Naive thymus-derived CD8-positive, alpha-beta T cell (primary cell): ENCODE data around the gene ITGB3BP. TPM values are rescaled to one million over a fixed set of nuclear protein-coding genes. Genes with fewer than 3 reads are reported as not detected.

ENCODE experiments used
- ATAC-seq, 2 donors: fragments of 150-1000 bp; cut with Tn5 transposase in 1 of 2; sonication (Bioruptor Pico), chemical (Tn5 transposase) in 1 of 2; 1 replicate in 1 of 2; 2 replicates in 1 of 2; pipeline ENCODE4 v1.10.0; 2021; ENCODE audit warnings: mild to moderate bottlenecking in 2 of 2, moderate library complexity in 2 of 2
- POLR2A ChIA-PET: fragments of 350-600 bp; sonication (Branson Sonifier 250); formaldehyde crosslinking; loops from one replicate; lab custom pipeline; 2021; ENCODE audit warnings: antibody characterized with exemption; lab: Charles Lee
- DNase-seq, 10 donors: peaks; one replicate each; pipeline versions ENCODE4 v3.0.0 to v3.0.0-alpha.2; 2020 to 2022
- H3K27ac Mint-ChIP-seq, 10 donors: one replicate each; pipeline ENCODE4 v1.8.0; 2020 to 2022; ENCODE audit warnings: mild to moderate bottlenecking in 10 of 10, mixed read lengths in 10 of 10, moderate library complexity in 4 of 10, inconsistent platforms in 1 of 10
- H3K27me3 Mint-ChIP-seq, 5 donors: one replicate each; pipeline ENCODE4 v1.8.0; 2021 to 2022; ENCODE audit warnings: mixed read lengths in 5 of 5
- H3K36me3 Mint-ChIP-seq, 3 donors: one replicate each; pipeline ENCODE4 v1.8.0; 2020 to 2022; ENCODE audit warnings: mixed read lengths in 3 of 3, mild to moderate bottlenecking in 2 of 3, inconsistent platforms in 1 of 3
- H3K4me1 Mint-ChIP-seq, 4 donors: one replicate each; pipeline ENCODE4 v1.8.0; 2021 to 2022; ENCODE audit warnings: mixed read lengths in 4 of 4
- H3K4me3 Mint-ChIP-seq, 10 donors: one replicate each; pipeline ENCODE4 v1.8.0; 2020 to 2022; ENCODE audit warnings: mild to moderate bottlenecking in 10 of 10, mixed read lengths in 10 of 10, moderate library complexity in 6 of 10, inconsistent platforms in 1 of 10
- H3K9me3 Mint-ChIP-seq, 9 donors: one replicate each; pipeline ENCODE4 v1.8.0; 2020 to 2022; ENCODE audit warnings: mixed read lengths in 9 of 9, mild to moderate bottlenecking in 3 of 9, inconsistent platforms in 1 of 9, moderate library complexity in 1 of 9
- polyA plus RNA-seq, 3 donors: library from polyadenylated mRNA; unstranded; fragments of 300-500 nt; fragmentation: Illumina TruSeq; gene quantifications; one replicate each; pipeline ENCODE4 v1.2.3, GENCODE V29; 2021
- total RNA-seq, 8 experiments: library from RNA in 2 of 8; stranded (reverse) in 2 of 8; gene quantifications; one replicate each; pipeline ENCODE4 v1.2.3 and lab custom pipeline; 2021 to 2026

Gene ITGB3BP
- total and polyA plus RNA-seq, 5 experiments from 2014 or later: 19.7 to 37.5 (median 30.1) TPM

DNA sequence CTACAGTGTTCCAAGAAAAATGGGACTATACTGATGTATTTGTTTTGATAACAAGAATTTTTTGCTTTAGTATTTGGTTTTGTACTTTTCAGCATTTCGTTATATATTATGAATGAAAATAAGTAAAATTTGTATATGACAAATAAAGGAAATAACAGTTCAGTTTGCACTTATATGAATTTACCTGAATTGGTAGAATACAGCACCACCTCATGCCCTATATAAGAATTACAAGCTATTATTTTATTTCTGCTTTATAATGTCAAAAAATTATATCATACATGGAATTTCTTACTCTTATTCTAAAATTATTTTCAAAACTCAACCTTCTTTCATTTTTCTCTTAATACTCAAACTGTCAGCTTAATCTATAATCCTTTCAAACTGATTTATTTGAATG lies 14.9 kb upstream of the ITGB3BP start:
- no peaks in the 10 kb centered on the region for H3K27me3 Mint-ChIP-seq
- no peaks in the 10 kb centered on the region for H3K9me3 Mint-ChIP-seq
- POLR2A ChIA-PET: no interaction called here
- no peaks in the 10 kb centered on the region for H3K4me1 Mint-ChIP-seq
- peak in 2 of 10 donors; percentile 8 to 9 for DNase-seq
- H3K27ac Mint-ChIP-seq: no peak overlapping the region
- no peak overlapping the region for H3K4me3 Mint-ChIP-seq
- peaks cover 0 to 20% (median 0%) of the 10 kb centered on the region in 3 donors for H3K36me3 Mint-ChIP-seq
- no peak for ATAC-seq

- H3K27me3 Mint-ChIP-seq: no peaks in the 10 kb centered on the region
- POLR2A ChIA-PET: no interaction called here
- no peaks in the 10 kb centered on the region for H3K9me3 Mint-ChIP-seq
- no peak overlapping the region for H3K4me3 Mint-ChIP-seq
- ATAC-seq: no peak
- no peak overlapping the region for H3K27ac Mint-ChIP-seq
- H3K36me3 Mint-ChIP-seq: peaks cover 0 to 26% (median 0%) of the 10 kb centered on the region in 3 donors
- H3K4me1 Mint-ChIP-seq: no peaks in the 10 kb centered on the region
- no peak for DNase-seq
These were observed 14.0 kb upstream of the ITGB3BP start for GRCh38 chr1:63537006-63537405.

DNA sequence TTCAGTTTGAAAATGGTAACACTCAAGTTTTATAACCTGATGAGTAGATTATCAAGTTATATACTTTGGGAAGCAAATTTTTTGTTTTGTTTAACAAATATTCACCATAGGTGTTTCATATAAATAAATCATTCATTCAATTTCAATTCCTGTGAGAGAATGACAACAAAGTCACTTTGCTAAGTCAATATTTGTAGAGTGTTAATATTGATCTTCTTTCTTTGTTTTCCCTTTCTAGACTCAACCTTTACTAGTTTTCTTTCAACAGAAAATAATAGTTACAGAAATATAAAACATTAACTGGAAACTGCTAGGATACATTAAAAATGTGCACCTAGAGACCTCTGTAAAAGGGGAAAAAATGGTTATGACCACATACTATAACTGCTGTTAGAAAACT lies 11.4 kb upstream of the ITGB3BP start:
- POLR2A ChIA-PET: no interaction called here

GRCh38 chr1:63533931-63534330 lies 10.9 kb upstream of the ITGB3BP start:
- DNase-seq: no peak
- no peak overlapping the region for H3K4me3 Mint-ChIP-seq
- no peaks in the 10 kb centered on the region for H3K4me1 Mint-ChIP-seq
- ATAC-seq: no peak
- H3K9me3 Mint-ChIP-seq: no peaks in the 10 kb centered on the region
- H3K36me3 Mint-ChIP-seq: peaks cover 0 to 44% (median 0%) of the 10 kb centered on the region in 3 donors
- POLR2A ChIA-PET: no interaction called here
- no peaks in the 10 kb centered on the region for H3K27me3 Mint-ChIP-seq
- no peak overlapping the region for H3K27ac Mint-ChIP-seq

More for the DNA sequence above, 11.4 kb upstream of the ITGB3BP start:
- Mint-ChIP-seq H3K4me1 (no peaks in the 10 kb centered on the region), H3K27me3 (no peaks in the 10 kb centered on the region), H3K27ac (no peak overlapping the region), H3K4me3 (no peak overlapping the region), H3K9me3 (no peaks in the 10 kb centered on the region), H3K36me3 (peaks cover 0 to 42% (median 0%) of the 10 kb centered on the region in 3 donors)
- DNase-seq (no peak), ATAC-seq (no peak)

DNA sequence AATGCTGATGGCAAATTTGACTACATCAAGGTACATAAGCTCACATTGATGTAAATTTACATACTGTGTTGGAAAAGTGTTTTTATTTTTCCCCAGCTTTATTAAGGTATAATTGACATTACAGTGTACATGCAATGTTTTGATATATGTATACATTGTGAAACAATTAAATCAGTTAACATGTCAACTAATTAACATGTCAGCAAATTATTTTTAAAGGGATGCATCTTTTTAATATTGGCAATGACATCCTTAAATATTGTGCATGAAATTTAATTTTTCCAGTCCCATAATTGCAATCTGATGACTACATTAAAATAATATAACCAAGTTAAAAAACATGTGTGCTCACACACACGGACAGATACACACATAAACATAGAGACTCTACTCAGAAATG lies 9.7 kb upstream of the ITGB3BP start:
- ATAC-seq (no peak), DNase-seq (no peak)
- Mint-ChIP-seq H3K4me3 (no peak overlapping the region), H3K36me3 (peaks cover 0 to 52% (median 4%) of the 10 kb centered on the region in 3 donors), H3K27ac (no peak overlapping the region), H3K4me1 (no peaks in the 10 kb centered on the region), H3K9me3 (no peaks in the 10 kb centered on the region), H3K27me3 (no peaks in the 10 kb centered on the region)
- POLR2A ChIA-PET: no interaction called here

GRCh38 chr1:63524201-63524600 lies 1.2 kb upstream of the ITGB3BP start:
- ATAC-seq (no peak), DNase-seq (no peak)
- POLR2A ChIA-PET: interaction anchor here (1.1 kb wide), 1 partner anchor 156 kb away, joined by 4 read pairs; the partner anchor contains the start of gene ALG6
- Mint-ChIP-seq H3K27ac (peak overlapping the region in 9 of 10 donors; percentile 35 to 98 (median 95)), H3K36me3 (peaks cover 0 to 28% (median 4%) of the 10 kb centered on the region in 3 donors), H3K27me3 (no peaks in the 10 kb centered on the region), H3K4me3 (peak overlapping the region; percentile 43 to 98 (median 94)), H3K9me3 (no peaks in the 10 kb centered on the region), H3K4me1 (peaks cover 15 to 33% (median 30%) of the 10 kb centered on the region in 4 donors)

- no peaks in the 10 kb centered on the region for H3K9me3 Mint-ChIP-seq
- POLR2A ChIA-PET: interaction anchor here (1.1 kb wide), 1 partner anchor 156 kb away, joined by 4 read pairs; the partner anchor contains the start of gene ALG6
- peaks cover 0 to 25% (median 4%) of the 10 kb centered on the region in 3 donors for H3K36me3 Mint-ChIP-seq
- ATAC-seq (peak; percentile 20 to 26), DNase-seq (peak in 2 of 10 donors; percentile 0 to 4)
- H3K4me1 Mint-ChIP-seq: peaks cover 15 to 33% (median 30%) of the 10 kb centered on the region in 4 donors
- H3K27me3 Mint-ChIP-seq: no peaks in the 10 kb centered on the region
- H3K27ac Mint-ChIP-seq: peak overlapping the region; percentile 94 to 99 (median 96)
- H3K4me3 Mint-ChIP-seq: peak overlapping the region; percentile 89 to 98 (median 96)
These were observed 713 bp upstream of the ITGB3BP start for GRCh38 chr1:63523738-63524137.

DNA sequence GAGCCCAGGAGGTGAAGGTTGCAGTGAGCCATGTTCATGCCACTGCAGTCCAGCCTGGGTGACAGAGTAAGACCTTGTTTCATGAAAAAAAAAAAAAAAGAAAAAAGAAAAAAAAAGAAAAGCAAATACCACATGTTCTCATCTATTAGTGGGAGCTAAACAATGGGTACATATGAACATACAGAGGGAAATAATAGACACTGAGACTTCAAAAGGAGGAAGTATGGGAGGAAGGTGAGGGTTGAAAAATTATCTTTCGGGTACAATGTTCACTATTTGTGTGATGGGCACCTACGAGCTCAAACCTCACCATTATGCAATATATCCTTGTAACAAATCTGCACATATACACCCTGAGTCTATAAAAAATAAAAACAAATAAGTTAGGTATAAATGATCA lies 6.4 kb downstream of the ITGB3BP start:
- peaks cover 0 to 8% (median 6%) of the 10 kb centered on the region in 3 donors for H3K36me3 Mint-ChIP-seq
- no peak for ATAC-seq
- POLR2A ChIA-PET: no interaction called here
- DNase-seq: no peak
- no peak overlapping the region for H3K4me3 Mint-ChIP-seq
- H3K27me3 Mint-ChIP-seq: no peaks in the 10 kb centered on the region
- no peak overlapping the region for H3K27ac Mint-ChIP-seq
- no peaks in the 10 kb centered on the region for H3K9me3 Mint-ChIP-seq
- peaks cover 7 to 16% (median 9%) of the 10 kb centered on the region in 4 donors for H3K4me1 Mint-ChIP-seq

DNA sequence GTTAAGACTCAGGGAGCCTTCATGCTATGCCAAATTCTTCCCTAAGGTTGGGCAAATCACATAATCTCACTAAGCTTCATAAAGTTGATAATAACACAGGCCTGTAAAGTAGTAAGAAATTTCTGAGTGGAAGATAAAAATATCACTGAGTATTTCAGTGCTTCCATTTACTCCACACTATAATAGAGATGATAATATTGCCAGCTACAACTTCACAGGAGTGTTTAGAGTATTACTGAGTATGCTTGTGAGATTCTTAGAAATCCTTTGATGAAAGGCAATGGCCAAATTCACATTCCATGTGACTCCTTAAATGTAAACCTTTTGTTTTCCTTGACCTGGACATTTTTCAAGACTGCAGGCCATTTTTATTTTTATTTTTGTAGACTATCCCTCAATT lies 10.4 kb downstream of the ITGB3BP start:
- POLR2A ChIA-PET: no interaction called here
- peaks cover 0 to 14% (median 11%) of the 10 kb centered on the region in 3 donors for H3K36me3 Mint-ChIP-seq
- H3K9me3 Mint-ChIP-seq: no peaks in the 10 kb centered on the region
- no peak for DNase-seq
- no peak overlapping the region for H3K27ac Mint-ChIP-seq
- H3K4me3 Mint-ChIP-seq: no peak overlapping the region
- no peaks in the 10 kb centered on the region for H3K27me3 Mint-ChIP-seq
- H3K4me1 Mint-ChIP-seq: peaks cover 0 to 10% (median 0%) of the 10 kb centered on the region in 4 donors
- no peak for ATAC-seq

DNA sequence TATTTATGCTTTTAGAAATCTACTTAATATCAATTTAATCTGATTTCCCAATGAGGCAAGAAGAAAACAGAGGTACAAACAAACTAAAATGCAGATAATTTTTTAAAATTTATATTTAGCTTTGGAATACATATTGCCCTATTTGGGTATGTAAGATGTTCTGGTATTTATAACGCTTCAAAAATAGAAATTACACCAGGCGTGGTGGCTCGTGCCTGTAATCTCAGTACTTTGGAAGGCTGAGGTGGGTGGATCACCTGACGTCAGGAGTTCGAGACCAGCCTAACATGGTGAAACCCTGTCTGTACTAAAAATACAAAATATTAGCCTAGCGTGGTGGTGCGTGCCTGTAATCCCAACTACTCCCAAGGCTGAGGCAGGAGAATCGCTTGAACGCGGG lies 13.3 kb downstream of the ITGB3BP start:
- Mint-ChIP-seq H3K27me3 (no peaks in the 10 kb centered on the region), H3K36me3 (peaks cover 4 to 28% (median 21%) of the 10 kb centered on the region in 3 donors), H3K9me3 (no peaks in the 10 kb centered on the region), H3K27ac (no peak overlapping the region), H3K4me3 (no peak overlapping the region), H3K4me1 (no peaks in the 10 kb centered on the region)
- DNase-seq (no peak), ATAC-seq (no peak)
- POLR2A ChIA-PET: no interaction called here

DNA sequence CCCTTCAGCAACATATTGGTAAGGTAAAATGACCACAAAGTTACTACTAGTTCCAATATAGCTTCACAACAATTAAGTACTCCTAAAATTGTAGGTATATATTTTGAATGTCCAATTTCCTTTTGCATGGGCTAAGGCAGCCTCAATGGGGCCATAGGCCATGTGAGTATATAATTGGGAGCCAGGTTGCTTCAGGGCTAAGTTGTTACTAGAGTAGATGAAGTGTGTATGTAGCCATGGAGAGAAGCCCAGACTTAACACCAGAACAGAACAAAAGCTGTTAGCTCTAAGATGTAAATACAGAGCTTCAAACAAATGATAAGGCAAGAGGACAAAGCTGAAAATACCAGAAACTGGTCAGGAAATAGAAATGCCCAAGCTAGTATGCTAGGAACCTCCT lies 16.2 kb downstream of the ITGB3BP start:
- Mint-ChIP-seq H3K36me3 (peaks cover 9 to 27% (median 21%) of the 10 kb centered on the region in 3 donors), H3K4me1 (no peaks in the 10 kb centered on the region), H3K27ac (no peak overlapping the region), H3K9me3 (peaks cover 0 to 5% (median 0%) of the 10 kb centered on the region in 9 donors), H3K27me3 (no peaks in the 10 kb centered on the region), H3K4me3 (no peak overlapping the region)
- POLR2A ChIA-PET: no interaction called here
- DNase-seq (no peak), ATAC-seq (no peak)

GRCh38 chr1:63501256-63501655 lies 21.8 kb downstream of the ITGB3BP start:
- POLR2A ChIA-PET: no interaction called here
- no peak overlapping the region for H3K4me3 Mint-ChIP-seq

DNA sequence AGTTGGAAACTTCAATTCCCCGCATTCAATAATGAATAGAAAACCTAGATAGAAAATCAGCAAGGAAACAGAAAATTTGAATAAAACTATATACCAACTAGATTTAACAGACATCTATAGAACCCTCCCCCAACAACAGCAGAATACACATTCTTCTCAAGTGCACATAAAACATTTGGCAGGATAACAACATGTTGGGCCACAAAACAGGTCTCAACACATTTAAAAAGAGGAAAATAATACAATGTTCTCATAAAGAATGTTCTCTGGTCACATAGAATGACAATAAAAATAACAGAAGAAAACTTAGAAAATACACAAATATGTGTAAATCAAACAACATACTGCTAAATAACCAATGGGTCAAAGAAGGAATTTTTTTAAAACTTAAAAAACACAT lies 24.9 kb downstream of the ITGB3BP start:
- Mint-ChIP-seq H3K27me3 (no peaks in the 10 kb centered on the region), H3K36me3 (peaks cover 16 to 26% (median 18%) of the 10 kb centered on the region in 3 donors), H3K4me3 (no peak overlapping the region), H3K9me3 (peaks cover 0 to 5% (median 2%) of the 10 kb centered on the region in 9 donors), H3K4me1 (peaks cover 0 to 8% (median 5%) of the 10 kb centered on the region in 4 donors), H3K27ac (no peak overlapping the region)
- DNase-seq: no peak
- POLR2A ChIA-PET: no interaction called here
- ATAC-seq: no peak

More at GRCh38 chr1:63501256-63501655, 21.8 kb downstream of the ITGB3BP start:
- peaks cover 0 to 8% (median 5%) of the 10 kb centered on the region in 4 donors for H3K4me1 Mint-ChIP-seq
- H3K9me3 Mint-ChIP-seq: peaks cover 0 to 5% (median 2%) of the 10 kb centered on the region in 9 donors
- H3K27ac Mint-ChIP-seq: peak overlapping the region in 1 of 10 donors; percentile 12
- peaks cover 16 to 37% (median 22%) of the 10 kb centered on the region in 3 donors for H3K36me3 Mint-ChIP-seq
- H3K27me3 Mint-ChIP-seq: no peaks in the 10 kb centered on the region
- DNase-seq (no peak), ATAC-seq (no peak)

GRCh38 chr1:63497577-63497976 lies 25.4 kb downstream of the ITGB3BP start:
- Mint-ChIP-seq H3K9me3 (peaks cover 0 to 5% (median 2%) of the 10 kb centered on the region in 9 donors), H3K27me3 (no peaks in the 10 kb centered on the region), H3K36me3 (peaks cover 16 to 26% (median 18%) of the 10 kb centered on the region in 3 donors), H3K27ac (no peak overlapping the region), H3K4me3 (no peak overlapping the region), H3K4me1 (peaks cover 2 to 8% (median 5%) of the 10 kb centered on the region in 4 donors)
- no peak for ATAC-seq
- no peak for DNase-seq
- POLR2A ChIA-PET: no interaction called here
